Measurements from ENCODE around the gene CAMK2B.

The CAMK2B gene

DNA sequence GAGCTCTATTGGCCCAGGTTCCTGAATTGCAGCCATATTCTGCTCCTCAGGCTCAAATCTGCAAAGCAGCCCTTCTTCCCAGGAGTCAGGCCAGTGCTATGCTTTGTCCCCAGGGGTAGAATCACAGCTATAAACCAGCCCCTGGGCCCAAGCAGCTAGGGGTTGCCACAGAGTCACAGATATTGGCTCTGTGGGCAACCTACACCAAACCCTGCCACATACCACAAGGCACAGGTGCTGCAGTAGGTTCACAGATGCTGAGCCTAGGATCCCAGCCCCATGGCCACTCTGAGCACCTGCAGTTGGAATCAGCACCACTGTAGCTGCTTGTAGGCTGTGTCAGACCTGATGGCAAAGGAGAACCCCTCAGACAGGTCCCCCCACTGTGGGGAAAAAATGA, 43.1 kb upstream of the CAMK2B start:
- TF ChIP-seq, protein P1, sequence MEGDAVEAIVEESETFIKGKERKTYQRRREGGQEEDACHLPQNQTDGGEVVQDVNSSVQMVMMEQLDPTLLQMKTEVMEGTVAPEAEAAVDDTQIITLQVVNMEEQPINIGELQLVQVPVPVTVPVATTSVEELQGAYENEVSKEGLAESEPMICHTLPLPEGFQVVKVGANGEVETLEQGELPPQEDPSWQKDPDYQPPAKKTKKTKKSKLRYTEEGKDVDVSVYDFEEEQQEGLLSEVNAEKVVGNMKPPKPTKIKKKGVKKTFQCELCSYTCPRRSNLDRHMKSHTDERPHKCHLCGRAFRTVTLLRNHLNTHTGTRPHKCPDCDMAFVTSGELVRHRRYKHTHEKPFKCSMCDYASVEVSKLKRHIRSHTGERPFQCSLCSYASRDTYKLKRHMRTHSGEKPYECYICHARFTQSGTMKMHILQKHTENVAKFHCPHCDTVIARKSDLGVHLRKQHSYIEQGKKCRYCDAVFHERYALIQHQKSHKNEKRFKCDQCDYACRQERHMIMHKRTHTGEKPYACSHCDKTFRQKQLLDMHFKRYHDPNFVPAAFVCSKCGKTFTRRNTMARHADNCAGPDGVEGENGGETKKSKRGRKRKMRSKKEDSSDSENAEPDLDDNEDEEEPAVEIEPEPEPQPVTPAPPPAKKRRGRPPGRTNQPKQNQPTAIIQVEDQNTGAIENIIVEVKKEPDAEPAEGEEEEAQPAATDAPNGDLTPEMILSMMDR (IDR thresholded peaks at IDR 0.05): no peak
- no peaks in the 10 kb centered on the region for H3K36me3 Mint-ChIP-seq (ENCODE audit: low read depth)
- peaks cover 50% of the 10 kb centered on the region for H3K27me3 Mint-ChIP-seq (ENCODE audit: low read depth, poor library complexity)
- DNase-seq: no peak
- peaks cover 15% of the 10 kb centered on the region for H3K9me3 Mint-ChIP-seq
- no peaks in the 10 kb centered on the region for H3K4me1 Mint-ChIP-seq
- no peak overlapping the region for H3K27ac Mint-ChIP-seq
- no peak overlapping the region for H3K4me3 Mint-ChIP-seq

DNA sequence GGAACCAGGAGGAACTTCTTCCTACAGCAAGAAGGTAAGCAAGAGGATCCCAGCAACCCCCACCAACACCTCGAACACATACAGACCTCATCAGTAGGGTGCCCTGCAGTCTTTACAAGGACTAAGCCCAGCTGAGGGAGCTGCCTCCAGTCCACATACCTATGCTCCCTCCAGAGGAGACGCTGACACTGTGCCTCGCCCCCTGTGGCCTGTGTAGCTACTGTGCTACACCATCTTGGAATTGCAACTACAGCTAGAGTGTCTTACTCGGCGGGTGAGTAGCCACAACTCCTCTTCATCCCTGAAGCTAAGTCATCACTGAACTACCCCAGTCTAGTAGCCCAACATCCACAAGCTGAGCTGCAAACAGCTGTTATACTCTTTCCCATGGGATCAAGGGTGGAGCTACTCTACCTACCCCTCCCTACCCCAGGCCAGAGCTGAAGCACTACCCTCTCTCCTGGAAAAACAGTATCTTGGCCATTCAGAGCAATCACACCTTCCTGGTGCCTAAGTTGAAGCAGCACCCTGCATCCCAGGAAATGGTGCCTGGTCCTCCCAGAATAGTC, 42.2 kb upstream of the CAMK2B start:
- no peaks in the 10 kb centered on the region for H3K4me1 Mint-ChIP-seq
- DNase-seq: no peak
- H3K36me3 Mint-ChIP-seq (ENCODE audit: low read depth): no peaks in the 10 kb centered on the region
- no peak overlapping the region for H3K27ac Mint-ChIP-seq
- TF ChIP-seq, protein P1 (IDR thresholded peaks at IDR 0.05): no peak
- peaks cover 54% of the 10 kb centered on the region for H3K27me3 Mint-ChIP-seq (ENCODE audit: low read depth, poor library complexity)
- H3K9me3 Mint-ChIP-seq: peaks cover 17% of the 10 kb centered on the region
- no peak overlapping the region for H3K4me3 Mint-ChIP-seq

DNA sequence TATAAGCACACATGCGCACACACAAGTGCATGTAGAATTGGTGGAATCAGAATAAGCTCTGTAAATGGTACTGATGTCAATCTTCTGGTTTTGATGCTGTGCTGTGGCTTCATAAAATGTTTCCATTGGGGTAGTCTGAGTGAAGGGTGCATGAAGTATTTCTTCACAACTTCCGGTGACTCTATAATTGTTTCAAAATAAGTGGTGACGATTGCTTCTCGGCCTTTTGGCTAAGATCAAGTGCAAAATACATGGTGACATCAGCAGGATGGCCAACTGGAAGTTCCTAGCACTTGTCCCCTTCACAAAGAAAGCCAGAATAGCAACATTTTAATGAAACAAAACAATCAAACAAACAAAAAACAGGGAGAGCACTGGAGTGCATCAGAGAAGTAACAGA, 41.6 kb upstream of the CAMK2B start:
- H3K27me3 Mint-ChIP-seq (ENCODE audit: low read depth, poor library complexity): peaks cover 58% of the 10 kb centered on the region
- H3K36me3 Mint-ChIP-seq (ENCODE audit: low read depth): no peaks in the 10 kb centered on the region
- H3K4me3 Mint-ChIP-seq: no peak overlapping the region
- TF ChIP-seq, protein P1 (IDR thresholded peaks at IDR 0.05): no peak
- H3K27ac Mint-ChIP-seq: no peak overlapping the region
- no peaks in the 10 kb centered on the region for H3K4me1 Mint-ChIP-seq
- DNase-seq: no peak
- H3K9me3 Mint-ChIP-seq: peaks cover 23% of the 10 kb centered on the region

DNA sequence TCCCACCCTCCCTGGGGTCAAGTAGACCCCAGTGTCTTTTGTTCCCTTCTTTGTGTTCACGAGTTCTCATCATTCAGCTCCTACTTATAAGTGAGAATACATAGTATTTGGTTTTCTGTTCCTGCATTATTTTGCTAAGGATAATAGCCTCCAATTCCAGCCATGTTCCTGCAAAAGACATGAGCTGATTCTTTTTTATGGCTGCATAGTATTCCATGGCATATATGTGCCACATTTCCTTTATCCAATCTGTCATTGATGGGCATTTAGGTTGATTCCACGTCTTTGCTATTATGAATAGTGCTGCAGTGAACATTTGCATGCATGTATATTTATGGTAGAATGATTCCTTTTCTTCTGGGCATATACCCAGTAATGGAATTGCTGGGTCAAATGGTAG, 28.3 kb upstream of the CAMK2B start:
- peaks cover 32% of the 10 kb centered on the region for H3K9me3 Mint-ChIP-seq
- no peak overlapping the region for H3K4me3 Mint-ChIP-seq
- H3K27me3 Mint-ChIP-seq (ENCODE audit: low read depth, poor library complexity): peaks cover 54% of the 10 kb centered on the region
- H3K27ac Mint-ChIP-seq: no peak overlapping the region
- TF ChIP-seq, protein P1 (IDR thresholded peaks at IDR 0.05): no peak
- DNase-seq: no peak
- peaks cover 5% of the 10 kb centered on the region for H3K4me1 Mint-ChIP-seq
- no peaks in the 10 kb centered on the region for H3K36me3 Mint-ChIP-seq (ENCODE audit: low read depth)

DNA sequence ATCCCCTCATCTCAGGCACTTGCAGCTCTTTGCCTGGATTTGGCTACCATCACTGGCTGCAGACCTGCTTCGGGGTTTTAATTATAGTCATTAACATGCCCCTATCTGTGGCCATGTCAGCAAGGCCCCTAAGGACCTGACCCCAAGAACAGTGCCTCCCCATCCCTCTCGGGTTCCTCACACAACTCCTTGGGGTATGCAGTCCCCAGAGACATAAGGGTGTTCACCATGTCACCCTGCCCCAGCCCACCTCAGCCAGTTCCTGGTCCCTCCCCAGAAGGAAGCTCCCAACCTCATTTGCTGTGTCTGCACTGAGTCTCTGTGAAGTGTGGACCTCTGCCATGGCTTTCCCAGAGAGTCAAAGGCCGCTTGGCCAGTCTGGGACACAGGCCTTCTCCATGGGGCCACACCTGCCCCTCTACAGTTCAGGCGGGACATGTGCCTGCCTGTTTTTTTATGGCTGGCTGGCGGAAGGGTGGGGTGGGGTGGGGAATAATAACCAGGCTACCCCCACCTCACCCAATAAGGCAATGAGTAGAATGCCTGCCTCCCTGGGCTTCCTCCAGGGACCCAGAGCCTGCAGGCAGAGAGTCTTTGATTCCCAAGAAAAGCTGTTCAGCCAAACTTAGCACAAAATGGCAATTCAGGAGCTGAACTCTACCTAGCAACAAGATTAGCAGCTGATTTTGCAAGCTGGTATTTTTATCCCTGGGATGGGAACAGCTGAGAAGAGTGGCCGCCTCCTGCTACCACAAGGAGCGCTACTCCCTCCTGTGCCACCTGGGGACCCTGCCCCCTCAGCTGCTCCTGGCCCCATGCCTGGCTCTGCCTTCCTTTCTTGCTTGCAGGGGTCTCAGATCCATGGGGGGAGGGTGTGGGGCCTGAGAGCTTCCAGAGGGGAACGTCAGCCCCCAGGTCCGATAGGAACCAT, 23.7 kb upstream of the CAMK2B start:
- peaks cover 5% of the 10 kb centered on the region for H3K4me1 Mint-ChIP-seq
- no peak overlapping the region for H3K27ac Mint-ChIP-seq
- H3K27me3 Mint-ChIP-seq (ENCODE audit: low read depth, poor library complexity): peaks cover 34% of the 10 kb centered on the region
- TF ChIP-seq, protein P1 (IDR thresholded peaks at IDR 0.05): no peak
- no peak for DNase-seq
- no peak overlapping the region for H3K4me3 Mint-ChIP-seq
- peaks cover 20% of the 10 kb centered on the region for H3K9me3 Mint-ChIP-seq
- H3K36me3 Mint-ChIP-seq (ENCODE audit: low read depth): no peaks in the 10 kb centered on the region
